ENCODE data around the gene TMEM132E.

The TMEM132E gene

GRCh38 chr17:34644941-34645550 is 65.7 kb downstream of the TMEM132E start:
- ChIA-PET CTCF (interaction anchor here (0.6 to 1.4 kb wide), 2 partner anchors 103 to 328 kb away, joined by 3 to 5 read pairs; no protein-coding TSS in a partner anchor), POLR2A (no interaction called here)
- Histone ChIP-seq H3K27ac (ENCODE audit: extremely low read depth, low read depth, low read length) (no peak overlapping the region; the same call in 1 of the 2 replicates), H3K9me3 (ENCODE audit: control insufficient read depth, insufficient read depth, low read depth, low read length) (no peaks in the 10 kb centered on the region), H3K4me3 (ENCODE audit: low read depth, low read length) (no peak overlapping the region), H3K4me1 (ENCODE audit: control insufficient read depth, insufficient read depth, low read length) (peaks cover 22% of the 10 kb centered on the region), H3K36me3 (ENCODE audit: control insufficient read depth in 2 of 2, insufficient read depth in 1 of 2, low read length in 2 of 2) (no peaks in the 10 kb centered on the region)
- no peak for TF ChIP-seq ZNF561 (tag by site-specific recombination; IDR thresholded peaks at IDR 0.05; ENCODE audit: borderline replicate concordance)
- 0 out of 2 replicates have a peak, but pooled peaks have one; percentile 23 for TF ChIP-seq OSR2 (tag by site-specific recombination; IDR thresholded peaks at IDR 0.05)
- TF ChIP-seq ZNF362 (tag by site-specific recombination; IDR thresholded peaks at IDR 0.05) = no peak
- TF ChIP-seq ZNF777 (tag by site-specific recombination; IDR thresholded peaks at IDR 0.05; ENCODE audit: borderline replicate concordance) = no peak
- no peak for TF ChIP-seq SCRT1 (tag by site-specific recombination; IDR thresholded peaks at IDR 0.05; ENCODE audit: borderline replicate concordance)
- peak; percentile 19 for TF ChIP-seq GLIS1 (tag by site-specific recombination; IDR thresholded peaks at IDR 0.05)
- no peak for TF ChIP-seq ZNF148 (tag by site-specific recombination; IDR thresholded peaks at IDR 0.05; ENCODE audit: borderline replicate concordance)
- no peak for TF ChIP-seq PRDM2 (tag by site-specific recombination; IDR thresholded peaks at IDR 0.05; ENCODE audit: borderline replicate concordance)
- TF ChIP-seq, protein P1, sequence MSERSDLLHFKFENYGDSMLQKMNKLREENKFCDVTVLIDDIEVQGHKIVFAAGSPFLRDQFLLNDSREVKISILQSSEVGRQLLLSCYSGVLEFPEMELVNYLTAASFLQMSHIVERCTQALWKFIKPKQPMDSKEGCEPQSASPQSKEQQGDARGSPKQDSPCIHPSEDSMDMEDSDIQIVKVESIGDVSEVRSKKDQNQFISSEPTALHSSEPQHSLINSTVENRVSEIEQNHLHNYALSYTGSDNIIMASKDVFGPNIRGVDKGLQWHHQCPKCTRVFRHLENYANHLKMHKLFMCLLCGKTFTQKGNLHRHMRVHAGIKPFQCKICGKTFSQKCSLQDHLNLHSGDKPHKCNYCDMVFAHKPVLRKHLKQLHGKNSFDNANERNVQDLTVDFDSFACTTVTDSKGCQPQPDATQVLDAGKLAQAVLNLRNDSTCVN (tag by site-specific recombination; optimal IDR thresholded peaks at IDR 0.05) = no peak
- no peak for TF ChIP-seq ZNF48 (tag by site-specific recombination; IDR thresholded peaks at IDR 0.05)
- no peak for TF ChIP-seq ZNF768 (tag by site-specific recombination; IDR thresholded peaks at IDR 0.05)
- TF ChIP-seq, protein P2, sequence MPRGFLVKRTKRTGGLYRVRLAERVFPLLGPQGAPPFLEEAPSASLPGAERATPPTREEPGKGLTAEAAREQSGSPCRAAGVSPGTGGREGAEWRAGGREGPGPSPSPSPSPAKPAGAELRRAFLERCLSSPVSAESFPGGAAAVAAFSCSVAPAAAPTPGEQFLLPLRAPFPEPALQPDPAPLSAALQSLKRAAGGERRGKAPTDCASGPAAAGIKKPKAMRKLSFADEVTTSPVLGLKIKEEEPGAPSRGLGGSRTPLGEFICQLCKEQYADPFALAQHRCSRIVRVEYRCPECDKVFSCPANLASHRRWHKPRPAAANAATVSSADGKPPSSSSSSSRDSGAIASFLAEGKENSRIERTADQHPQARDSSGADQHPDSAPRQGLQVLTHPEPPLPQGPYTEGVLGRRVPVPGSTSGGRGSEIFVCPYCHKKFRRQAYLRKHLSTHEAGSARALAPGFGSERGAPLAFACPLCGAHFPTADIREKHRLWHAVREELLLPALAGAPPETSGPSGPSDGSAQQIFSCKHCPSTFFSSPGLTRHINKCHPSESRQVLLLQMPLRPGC (tag by site-specific recombination; IDR thresholded peaks at IDR 0.05) = no peak
- TF ChIP-seq ZSCAN4 (tag by site-specific recombination; IDR thresholded peaks at IDR 0.05) = no peak
- no peak for TF ChIP-seq ZNF623 (tag by site-specific recombination; IDR thresholded peaks at IDR 0.05)

Data from HEK293 (cell line).